Central memory CD8-positive, alpha-beta T cell (primary cell): Measurements from ENCODE around the gene AVPR2.

ENCODE experiments used
- ATAC-seq: fragments of 150-1000 bp; cut with Tn5 transposase; replicated peaks from 2 replicates; pipeline ENCODE4 v1.10.0; 2022; ENCODE audit warnings: mild to moderate bottlenecking, moderate FRiP score, moderate number of reproducible peaks; ENCODE audit not compliant: poor library complexity, severe bottlenecking; ENCODE audit errors: extremely low read depth
- DNase-seq, 2 donors: peaks; one replicate each; pipeline ENCODE4 v3.0.0; 2021; ENCODE audit warnings: low spot score in 2 of 2
- H3K27ac Mint-ChIP-seq: one replicate; pipeline ENCODE4 v1.8.0; 2022; ENCODE audit warnings: low read depth, mild to moderate bottlenecking, moderate library complexity, mixed read lengths
- H3K27me3 Mint-ChIP-seq: one replicate; pipeline ENCODE4 v1.8.0; 2022; ENCODE audit warnings: mixed read lengths
- H3K36me3 Mint-ChIP-seq: one replicate; pipeline ENCODE4 v1.8.0; 2022; ENCODE audit warnings: mild to moderate bottlenecking, moderate library complexity, mixed read lengths; ENCODE audit not compliant: insufficient read depth
- H3K4me1 Mint-ChIP-seq: one replicate; pipeline ENCODE4 v1.8.0; 2022; ENCODE audit warnings: mixed read lengths
- H3K4me3 Mint-ChIP-seq: one replicate; pipeline ENCODE4 v1.8.0; 2022; ENCODE audit warnings: mild to moderate bottlenecking, moderate library complexity, mixed read lengths
- H3K9me3 Mint-ChIP-seq: one replicate; pipeline ENCODE4 v1.8.0; 2022; ENCODE audit warnings: mixed read lengths

AVPR2 gene

GRCh38 chrX:153927672-153927921, 23.1 kb downstream of the AVPR2 start:
- ATAC-seq = no peak
- DNase-seq = no peak
- peak overlapping the region; percentile 96 for H3K27ac Mint-ChIP-seq
- H3K36me3 Mint-ChIP-seq = peaks cover 15% of the 10 kb centered on the region
- H3K4me3 Mint-ChIP-seq = peak overlapping the region; percentile 87
- H3K27me3 Mint-ChIP-seq = no peaks in the 10 kb centered on the region
- H3K4me1 Mint-ChIP-seq = peaks cover 49% of the 10 kb centered on the region
- H3K9me3 Mint-ChIP-seq = no peaks in the 10 kb centered on the region

GRCh38 chrX:153927922-153928760, 23.7 kb downstream of the AVPR2 start:
- Mint-ChIP-seq H3K27me3 (no peaks in the 10 kb centered on the region), H3K4me1 (peaks cover 43% of the 10 kb centered on the region), H3K36me3 (peaks cover 15% of the 10 kb centered on the region), H3K4me3 (peak overlapping the region; percentile 87), H3K9me3 (no peaks in the 10 kb centered on the region), H3K27ac (peak overlapping the region; percentile 96)
- ATAC-seq = peak; percentile 73
- DNase-seq = peak; percentile 77 to 91

- peaks cover 16% of the 10 kb centered on the region for H3K36me3 Mint-ChIP-seq
- peak overlapping the region; percentile 96 for H3K27ac Mint-ChIP-seq
- DNase-seq = no peak
- ATAC-seq = no peak
- H3K4me3 Mint-ChIP-seq = peak overlapping the region; percentile 87
- no peaks in the 10 kb centered on the region for H3K27me3 Mint-ChIP-seq
- no peaks in the 10 kb centered on the region for H3K9me3 Mint-ChIP-seq
- H3K4me1 Mint-ChIP-seq = peaks cover 39% of the 10 kb centered on the region
Observed at GRCh38 chrX:153928846-153929245, 24.4 kb downstream of the AVPR2 start.

- Mint-ChIP-seq H3K36me3 (peaks cover 16% of the 10 kb centered on the region), H3K27me3 (no peaks in the 10 kb centered on the region), H3K4me1 (peaks cover 33% of the 10 kb centered on the region), H3K9me3 (no peaks in the 10 kb centered on the region), H3K4me3 (no peak overlapping the region), H3K27ac (no peak overlapping the region)
- no peak for ATAC-seq
- no peak for DNase-seq
Observed at GRCh38 chrX:153929576-153929975, 25.1 kb downstream of the AVPR2 start.

GRCh38 chrX:153930011-153930910, 25.8 kb downstream of the AVPR2 start:
- Mint-ChIP-seq H3K27me3 (no peaks in the 10 kb centered on the region), H3K27ac (no peak overlapping the region), H3K9me3 (no peaks in the 10 kb centered on the region), H3K4me1 (peaks cover 30% of the 10 kb centered on the region), H3K36me3 (peaks cover 16% of the 10 kb centered on the region), H3K4me3 (no peak overlapping the region)
- ATAC-seq (no peak), DNase-seq (no peak)

GRCh38 chrX:153931151-153931550, 26.7 kb downstream of the AVPR2 start:
- Mint-ChIP-seq H3K4me3 (no peak overlapping the region), H3K27me3 (no peaks in the 10 kb centered on the region), H3K27ac (peak overlapping the region; percentile 71), H3K36me3 (peaks cover 13% of the 10 kb centered on the region), H3K4me1 (peaks cover 24% of the 10 kb centered on the region), H3K9me3 (no peaks in the 10 kb centered on the region)
- DNase-seq (no peak), ATAC-seq (no peak)

GRCh38 chrX:153931748-153932147, 27.3 kb downstream of the AVPR2 start:
- no peaks in the 10 kb centered on the region for H3K27me3 Mint-ChIP-seq
- ATAC-seq (no peak), DNase-seq (no peak)
- H3K36me3 Mint-ChIP-seq = peaks cover 16% of the 10 kb centered on the region
- peaks cover 24% of the 10 kb centered on the region for H3K4me1 Mint-ChIP-seq
- H3K9me3 Mint-ChIP-seq = no peaks in the 10 kb centered on the region
- peak overlapping the region; percentile 71 for H3K27ac Mint-ChIP-seq
- no peak overlapping the region for H3K4me3 Mint-ChIP-seq

- Mint-ChIP-seq H3K9me3 (no peaks in the 10 kb centered on the region), H3K4me1 (peaks cover 19% of the 10 kb centered on the region), H3K27me3 (no peaks in the 10 kb centered on the region), H3K36me3 (peaks cover 14% of the 10 kb centered on the region), H3K4me3 (no peak overlapping the region), H3K27ac (no peak overlapping the region)
- DNase-seq (no peak), ATAC-seq (no peak)
Observed at GRCh38 chrX:153932220-153932915, 27.9 kb downstream of the AVPR2 start.

- Mint-ChIP-seq H3K4me1 (peaks cover 10% of the 10 kb centered on the region), H3K36me3 (peaks cover 11% of the 10 kb centered on the region), H3K9me3 (no peaks in the 10 kb centered on the region), H3K27ac (peak overlapping the region; percentile 69), H3K27me3 (no peaks in the 10 kb centered on the region), H3K4me3 (peak overlapping the region; percentile 81)
- DNase-seq = no peak
- no peak for ATAC-seq
Observed at GRCh38 chrX:153933748-153934147, 29.3 kb downstream of the AVPR2 start.

- Mint-ChIP-seq H3K4me1 (peaks cover 10% of the 10 kb centered on the region), H3K36me3 (peaks cover 11% of the 10 kb centered on the region), H3K4me3 (peak overlapping the region; percentile 81), H3K27me3 (no peaks in the 10 kb centered on the region), H3K9me3 (no peaks in the 10 kb centered on the region), H3K27ac (peak overlapping the region; percentile 69)
- no peak for DNase-seq
- peak; percentile 55 for ATAC-seq
Observed at GRCh38 chrX:153934148-153934761, 29.8 kb downstream of the AVPR2 start.

- ATAC-seq (peak; percentile 52), DNase-seq (no peak)
- Mint-ChIP-seq H3K4me3 (peak within 1 kb of the TSS; percentile 81), H3K36me3 (peaks cover 10% of the 10 kb centered on the region), H3K27me3 (no peaks in the 10 kb centered on the region), H3K9me3 (no peaks in the 10 kb centered on the region), H3K27ac (peak within 1 kb of the TSS; percentile 69), H3K4me1 (peaks cover 10% of the 10 kb centered on the region)
Observed at GRCh38 chrX:153934762-153935325, 30.4 kb downstream of the AVPR2 start, which contains the start of gene NAA10. Gene NAA10, minus strand, starts transcription at chrX:153935037. Its CDS starts 133 bp downstream, at chrX:153934904.
